HepG2 (cell line): Measurements from ENCODE around the gene DIAPH1. TPM values are rescaled to one million over a fixed set of nuclear protein-coding genes. Genes with fewer than 3 reads are reported as not detected.

Experiments
- KDM5A ChIP-seq: fragments of 200-600 bp; sonication (generic); IDR thresholded peaks from 2 replicates; pipeline ENCODE4 v1.7.0; 2018; ENCODE audit warnings: antibody characterized with exemption, mild to moderate bottlenecking, low read length, borderline replicate concordance
- NONO ChIP-seq, 2 experiments: fragments of 450-650 bp in 1 of 2; sonication (generic) in 1 of 2; formaldehyde crosslinking in 1 of 2; IDR thresholded peaks in 1 of 2; conservative IDR thresholded peaks in 1 of 2; 2 replicates each; pipeline versions ENCODE4 v1.6.1 to v1.8.0; 2017 to 2022; ENCODE audit warnings: mild to moderate bottlenecking in 1 of 2, missing genetic modification reagents in 1 of 2, moderate library complexity in 1 of 2
- RORA ChIP-seq: sonication (generic); formaldehyde crosslinking; IDR thresholded peaks from 2 replicates; pipeline ENCODE4 v1.5.0; 2020; ENCODE audit warnings: mild to moderate bottlenecking, missing genetic modification reagents, moderate library complexity
- SIN3B ChIP-seq: fragments of 150-350 bp; IDR thresholded peaks from 2 replicates; pipeline ENCODE4 v1.6.1; 2014; ENCODE audit warnings: low read length
- SNAI1 ChIP-seq: sonication (generic); formaldehyde crosslinking; IDR thresholded peaks from 2 replicates; pipeline ENCODE4 v1.5.0; 2020; ENCODE audit warnings: mild to moderate bottlenecking, missing genetic modification reagents, borderline replicate concordance
- polyA plus RNA-seq, 8 experiments: library from polyadenylated mRNA; depleted of rRNA in 3 of 8; stranded (reverse) in 7 of 8; unstranded in 1 of 8; fragments of >200 nt; fragmentation: Illumina TruSeq in 4 of 8; extraction: Trizol in 4 of 8; gene quantifications; 2 replicates each; pipeline versions ENCODE4 v1.2.1 to v1.2.3, GENCODE V29; 2011 to 2016; ENCODE audit warnings: low read depth in 4 of 8, missing spikeins in 1 of 8, mixed read lengths in 1 of 8; ENCODE audit not compliant: insufficient read depth in 1 of 8
- total RNA-seq, 5 experiments: library from RNA; depleted of rRNA; stranded (reverse); fragments of >200 nt; fragmentation: Illumina TruSeq; extraction: Trizol; gene quantifications; 2 replicates each; pipeline ENCODE4 v1.2.3, GENCODE V29; 2016; ENCODE audit warnings: low read depth in 1 of 5
- TF ChIP-seq, protein P1 (sequence below): sonication (generic); formaldehyde crosslinking; IDR thresholded peaks from 2 replicates; pipeline ENCODE4 v1.5.0; 2020; ENCODE audit warnings: missing genetic modification reagents, mild to moderate bottlenecking, borderline replicate concordance
- TF ChIP-seq, protein P2 (sequence below): sonication (generic); formaldehyde crosslinking; IDR thresholded peaks from 2 replicates; pipeline ENCODE4 v1.5.1; 2020; ENCODE audit warnings: mild to moderate bottlenecking, missing genetic modification reagents, borderline replicate concordance
- TF ChIP-seq, protein P3 (sequence below): sonication (generic); formaldehyde crosslinking; IDR thresholded peaks from 2 replicates; pipeline ENCODE4 v1.4.0; 2020; ENCODE audit warnings: missing genetic modification reagents
- TF ChIP-seq, protein P4 (sequence below): IDR thresholded peaks from 2 replicates; pipeline ENCODE4 v1.6.1; 2016; ENCODE audit warnings: missing biosample characterization, missing genetic modification reagents, low read depth
- TF ChIP-seq, protein P5 (sequence below): sonication (generic); IDR thresholded peaks from 2 replicates; pipeline ENCODE4 v1.6.1; 2016; ENCODE audit warnings: low read depth, borderline replicate concordance

DIAPH1 gene
- total and polyA plus RNA-seq, 2 of the 13 experiments (the other 11 are each of a cell fraction or from before 2014, with no cell fraction given) = 25.1 to 33.9 TPM

DNA sequence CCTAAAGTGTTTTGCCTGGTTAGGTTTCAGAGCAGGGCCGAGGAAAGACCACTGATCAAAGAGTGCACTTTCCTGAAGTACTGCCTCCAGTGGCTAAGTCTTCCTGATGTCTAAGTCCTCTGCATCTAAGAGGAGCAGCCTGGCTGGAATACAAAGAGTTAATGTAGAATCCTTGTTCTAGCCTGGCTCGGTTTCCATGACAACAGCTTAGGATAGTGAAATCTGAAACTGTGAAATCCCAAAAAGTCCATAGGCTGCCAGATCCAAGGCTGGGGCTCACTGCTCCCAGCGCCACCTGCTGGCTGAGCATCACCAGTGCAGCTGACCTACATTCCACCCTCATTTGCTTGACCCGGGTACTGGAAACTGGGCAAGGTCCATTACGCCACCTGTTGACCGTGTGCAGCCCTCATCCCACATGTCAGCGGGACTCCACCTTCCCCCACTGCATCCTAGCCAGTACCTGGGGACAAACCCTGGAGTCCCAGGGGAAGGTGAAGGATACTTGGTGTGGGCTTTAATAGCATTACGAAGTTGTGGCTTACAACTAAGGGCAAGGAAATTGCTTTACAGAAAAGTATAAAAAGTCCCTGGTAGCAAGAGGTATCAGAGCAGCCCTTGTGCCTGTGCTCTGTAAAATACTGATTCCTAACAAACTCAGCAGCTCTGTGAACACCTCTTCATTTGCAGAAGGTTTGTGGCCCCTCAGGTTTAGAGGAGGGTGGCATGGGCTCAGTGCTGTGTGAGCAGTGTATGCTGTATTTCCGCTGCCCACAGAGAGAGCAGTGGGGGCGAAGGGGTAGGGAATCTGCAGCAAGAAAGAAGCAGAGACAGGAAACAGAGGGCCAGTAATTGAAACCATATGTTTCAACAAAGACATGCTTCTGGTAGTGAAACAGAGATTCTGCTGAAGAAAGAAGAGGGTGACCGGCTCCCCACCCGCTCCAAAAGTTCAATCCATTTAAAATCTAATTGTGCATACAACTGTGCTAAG, 93.9 kb downstream of the DIAPH1 start (continued):
- TF ChIP-seq, protein P1, sequence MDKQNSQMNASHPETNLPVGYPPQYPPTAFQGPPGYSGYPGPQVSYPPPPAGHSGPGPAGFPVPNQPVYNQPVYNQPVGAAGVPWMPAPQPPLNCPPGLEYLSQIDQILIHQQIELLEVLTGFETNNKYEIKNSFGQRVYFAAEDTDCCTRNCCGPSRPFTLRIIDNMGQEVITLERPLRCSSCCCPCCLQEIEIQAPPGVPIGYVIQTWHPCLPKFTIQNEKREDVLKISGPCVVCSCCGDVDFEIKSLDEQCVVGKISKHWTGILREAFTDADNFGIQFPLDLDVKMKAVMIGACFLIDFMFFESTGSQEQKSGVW (CRISPR knock-in tag) = no peak
- TF ChIP-seq SIN3B (no peak), SNAI1 (CRISPR knock-in tag) (no peak), RORA (CRISPR knock-in tag) (peak; percentile 91; the same call in 1 of the 2 replicates), NONO (IDR thresholded peaks at IDR 0.05) (no peak), NONO (CRISPR knock-in tag; conservative IDR thresholded peaks at IDR 0.05) (no peak; the same call in 1 of the 2 replicates), KDM5A (no peak)
- TF ChIP-seq, protein P2, sequence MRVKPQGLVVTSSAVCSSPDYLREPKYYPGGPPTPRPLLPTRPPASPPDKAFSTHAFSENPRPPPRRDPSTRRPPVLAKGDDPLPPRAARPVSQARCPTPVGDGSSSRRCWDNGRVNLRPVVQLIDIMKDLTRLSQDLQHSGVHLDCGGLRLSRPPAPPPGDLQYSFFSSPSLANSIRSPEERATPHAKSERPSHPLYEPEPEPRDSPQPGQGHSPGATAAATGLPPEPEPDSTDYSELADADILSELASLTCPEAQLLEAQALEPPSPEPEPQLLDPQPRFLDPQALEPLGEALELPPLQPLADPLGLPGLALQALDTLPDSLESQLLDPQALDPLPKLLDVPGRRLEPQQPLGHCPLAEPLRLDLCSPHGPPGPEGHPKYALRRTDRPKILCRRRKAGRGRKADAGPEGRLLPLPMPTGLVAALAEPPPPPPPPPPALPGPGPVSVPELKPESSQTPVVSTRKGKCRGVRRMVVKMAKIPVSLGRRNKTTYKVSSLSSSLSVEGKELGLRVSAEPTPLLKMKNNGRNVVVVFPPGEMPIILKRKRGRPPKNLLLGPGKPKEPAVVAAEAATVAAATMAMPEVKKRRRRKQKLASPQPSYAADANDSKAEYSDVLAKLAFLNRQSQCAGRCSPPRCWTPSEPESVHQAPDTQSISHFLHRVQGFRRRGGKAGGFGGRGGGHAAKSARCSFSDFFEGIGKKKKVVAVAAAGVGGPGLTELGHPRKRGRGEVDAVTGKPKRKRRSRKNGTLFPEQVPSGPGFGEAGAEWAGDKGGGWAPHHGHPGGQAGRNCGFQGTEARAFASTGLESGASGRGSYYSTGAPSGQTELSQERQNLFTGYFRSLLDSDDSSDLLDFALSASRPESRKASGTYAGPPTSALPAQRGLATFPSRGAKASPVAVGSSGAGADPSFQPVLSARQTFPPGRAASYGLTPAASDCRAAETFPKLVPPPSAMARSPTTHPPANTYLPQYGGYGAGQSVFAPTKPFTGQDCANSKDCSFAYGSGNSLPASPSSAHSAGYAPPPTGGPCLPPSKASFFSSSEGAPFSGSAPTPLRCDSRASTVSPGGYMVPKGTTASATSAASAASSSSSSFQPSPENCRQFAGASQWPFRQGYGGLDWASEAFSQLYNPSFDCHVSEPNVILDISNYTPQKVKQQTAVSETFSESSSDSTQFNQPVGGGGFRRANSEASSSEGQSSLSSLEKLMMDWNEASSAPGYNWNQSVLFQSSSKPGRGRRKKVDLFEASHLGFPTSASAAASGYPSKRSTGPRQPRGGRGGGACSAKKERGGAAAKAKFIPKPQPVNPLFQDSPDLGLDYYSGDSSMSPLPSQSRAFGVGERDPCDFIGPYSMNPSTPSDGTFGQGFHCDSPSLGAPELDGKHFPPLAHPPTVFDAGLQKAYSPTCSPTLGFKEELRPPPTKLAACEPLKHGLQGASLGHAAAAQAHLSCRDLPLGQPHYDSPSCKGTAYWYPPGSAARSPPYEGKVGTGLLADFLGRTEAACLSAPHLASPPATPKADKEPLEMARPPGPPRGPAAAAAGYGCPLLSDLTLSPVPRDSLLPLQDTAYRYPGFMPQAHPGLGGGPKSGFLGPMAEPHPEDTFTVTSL (CRISPR knock-in tag) = no peak
- TF ChIP-seq, protein P3, sequence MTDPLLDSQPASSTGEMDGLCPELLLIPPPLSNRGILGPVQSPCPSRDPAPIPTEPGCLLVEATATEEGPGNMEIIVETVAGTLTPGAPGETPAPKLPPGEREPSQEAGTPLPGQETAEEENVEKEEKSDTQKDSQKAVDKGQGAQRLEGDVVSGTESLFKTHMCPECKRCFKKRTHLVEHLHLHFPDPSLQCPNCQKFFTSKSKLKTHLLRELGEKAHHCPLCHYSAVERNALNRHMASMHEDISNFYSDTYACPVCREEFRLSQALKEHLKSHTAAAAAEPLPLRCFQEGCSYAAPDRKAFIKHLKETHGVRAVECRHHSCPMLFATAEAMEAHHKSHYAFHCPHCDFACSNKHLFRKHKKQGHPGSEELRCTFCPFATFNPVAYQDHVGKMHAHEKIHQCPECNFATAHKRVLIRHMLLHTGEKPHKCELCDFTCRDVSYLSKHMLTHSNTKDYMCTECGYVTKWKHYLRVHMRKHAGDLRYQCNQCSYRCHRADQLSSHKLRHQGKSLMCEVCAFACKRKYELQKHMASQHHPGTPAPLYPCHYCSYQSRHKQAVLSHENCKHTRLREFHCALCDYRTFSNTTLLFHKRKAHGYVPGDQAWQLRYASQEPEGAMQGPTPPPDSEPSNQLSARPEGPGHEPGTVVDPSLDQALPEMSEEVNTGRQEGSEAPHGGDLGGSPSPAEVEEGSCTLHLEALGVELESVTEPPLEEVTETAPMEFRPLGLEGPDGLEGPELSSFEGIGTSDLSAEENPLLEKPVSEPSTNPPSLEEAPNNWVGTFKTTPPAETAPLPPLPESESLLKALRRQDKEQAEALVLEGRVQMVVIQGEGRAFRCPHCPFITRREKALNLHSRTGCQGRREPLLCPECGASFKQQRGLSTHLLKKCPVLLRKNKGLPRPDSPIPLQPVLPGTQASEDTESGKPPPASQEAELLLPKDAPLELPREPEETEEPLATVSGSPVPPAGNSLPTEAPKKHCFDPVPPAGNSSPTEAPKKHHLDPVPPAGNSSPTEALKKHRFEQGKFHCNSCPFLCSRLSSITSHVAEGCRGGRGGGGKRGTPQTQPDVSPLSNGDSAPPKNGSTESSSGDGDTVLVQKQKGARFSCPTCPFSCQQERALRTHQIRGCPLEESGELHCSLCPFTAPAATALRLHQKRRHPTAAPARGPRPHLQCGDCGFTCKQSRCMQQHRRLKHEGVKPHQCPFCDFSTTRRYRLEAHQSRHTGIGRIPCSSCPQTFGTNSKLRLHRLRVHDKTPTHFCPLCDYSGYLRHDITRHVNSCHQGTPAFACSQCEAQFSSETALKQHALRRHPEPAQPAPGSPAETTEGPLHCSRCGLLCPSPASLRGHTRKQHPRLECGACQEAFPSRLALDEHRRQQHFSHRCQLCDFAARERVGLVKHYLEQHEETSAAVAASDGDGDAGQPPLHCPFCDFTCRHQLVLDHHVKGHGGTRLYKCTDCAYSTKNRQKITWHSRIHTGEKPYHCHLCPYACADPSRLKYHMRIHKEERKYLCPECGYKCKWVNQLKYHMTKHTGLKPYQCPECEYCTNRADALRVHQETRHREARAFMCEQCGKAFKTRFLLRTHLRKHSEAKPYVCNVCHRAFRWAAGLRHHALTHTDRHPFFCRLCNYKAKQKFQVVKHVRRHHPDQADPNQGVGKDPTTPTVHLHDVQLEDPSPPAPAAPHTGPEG (CRISPR knock-in tag) = no peak
- TF ChIP-seq, protein P4, sequence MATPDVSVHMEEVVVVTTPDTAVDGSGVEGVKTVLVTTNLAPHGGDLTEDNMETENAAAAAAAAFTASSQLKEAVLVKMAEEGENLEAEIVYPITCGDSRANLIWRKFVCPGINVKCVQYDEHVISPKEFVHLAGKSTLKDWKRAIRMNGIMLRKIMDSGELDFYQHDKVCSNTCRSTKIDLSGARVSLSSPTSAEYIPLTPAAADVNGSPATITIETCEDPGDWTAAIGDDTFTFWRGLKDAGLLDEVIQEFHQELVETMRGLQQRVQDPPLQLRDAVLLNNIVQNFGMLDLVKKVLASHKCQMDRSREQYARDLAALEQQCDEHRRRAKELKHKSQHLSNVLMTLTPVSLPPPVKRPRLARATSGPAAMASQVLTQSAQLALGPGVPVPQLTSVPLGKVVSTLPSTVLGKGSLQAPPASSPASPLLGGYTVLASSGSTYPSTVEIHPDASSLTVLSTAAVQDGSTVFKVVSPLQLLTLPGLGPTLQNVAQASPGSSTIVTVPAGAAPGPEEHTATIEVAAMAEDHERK (CRISPR knock-in tag) = no peak
- TF ChIP-seq, protein P5, sequence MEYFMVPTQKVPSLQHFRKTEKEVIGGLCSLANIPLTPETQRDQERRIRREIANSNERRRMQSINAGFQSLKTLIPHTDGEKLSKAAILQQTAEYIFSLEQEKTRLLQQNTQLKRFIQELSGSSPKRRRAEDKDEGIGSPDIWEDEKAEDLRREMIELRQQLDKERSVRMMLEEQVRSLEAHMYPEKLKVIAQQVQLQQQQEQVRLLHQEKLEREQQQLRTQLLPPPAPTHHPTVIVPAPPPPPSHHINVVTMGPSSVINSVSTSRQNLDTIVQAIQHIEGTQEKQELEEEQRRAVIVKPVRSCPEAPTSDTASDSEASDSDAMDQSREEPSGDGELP = peak; percentile 76; the same call in 1 of the 2 replicates
